SHP77 treated with DMSO at 0.1 percent for 48 hours (cell line): ENCODE results near the gene CX3CL1.
"Not testable (repeated sequence)": the region's sequence is repeated elsewhere in the genome, so short reads cannot be mapped to it uniquely, and the experiment has no call there.

Source experiments
- DNase-seq: peaks from one replicate; lab custom pipeline; 2025; lab: John Stamatoyannopoulos, UW

The CX3CL1 gene

GRCh38 chr16:57357330-57358085, 14.8 kb upstream of the CX3CL1 start:
- DNase-seq: no peak

DNA sequence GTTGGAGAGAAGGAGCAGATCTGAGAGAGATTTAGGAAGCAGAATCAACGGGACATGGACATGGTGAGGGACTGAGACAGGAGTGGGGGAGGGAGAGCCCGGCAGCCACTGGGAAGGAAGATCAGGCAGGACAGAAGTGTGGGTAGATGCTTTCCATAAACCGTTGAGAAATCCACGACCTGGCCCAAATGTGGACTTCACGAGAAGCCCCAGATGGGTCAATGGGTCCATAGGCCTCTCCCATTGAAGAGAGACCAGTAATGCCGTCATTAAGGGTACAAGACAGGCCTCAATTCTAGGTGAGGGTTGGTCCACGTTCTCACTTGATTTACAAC, 14.2 kb upstream of the CX3CL1 start:
- no peak for DNase-seq

- no peak for DNase-seq
Observed at GRCh38 chr16:57358527-57359095, 13.7 kb upstream of the CX3CL1 start, which contains the start of gene CCL22. CCL22 (plus strand) TSS chr16:57358783; CDS start chr16:57358817, 34 bp downstream.

- no peak for DNase-seq
Observed at GRCh38 chr16:57360321-57360935, 11.9 kb upstream of the CX3CL1 start.

- DNase-seq: no peak
Observed at GRCh38 chr16:57361404-57361803, 10.9 kb upstream of the CX3CL1 start.

GRCh38 chr16:57364143-57364542, 8.1 kb upstream of the CX3CL1 start:
- DNase-seq: no peak

DNA sequence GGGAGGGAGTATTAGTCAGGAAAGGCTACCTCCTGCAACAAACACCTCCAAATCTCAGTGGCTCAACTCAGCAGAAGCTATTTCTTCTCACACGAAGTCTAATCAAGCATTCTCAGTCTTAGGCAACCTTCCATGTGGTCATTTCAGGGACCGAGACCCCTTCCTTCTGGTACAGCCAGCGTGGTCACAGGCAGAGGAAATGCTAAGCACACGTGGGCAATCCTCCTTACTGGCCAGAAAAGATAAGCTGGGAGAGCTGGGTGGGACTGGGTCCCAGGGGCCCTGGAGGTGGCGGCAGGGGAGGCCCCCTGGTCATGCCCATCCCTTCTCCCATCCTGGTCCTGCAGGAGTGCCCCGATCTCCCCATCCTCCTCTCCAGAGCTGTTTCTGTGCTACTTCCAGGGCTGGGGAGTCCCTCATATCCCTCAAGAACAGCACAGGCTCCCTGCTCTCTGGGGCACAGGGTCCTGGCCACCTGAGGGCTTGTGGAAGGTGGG, 5.7 kb upstream of the CX3CL1 start:
- DNase-seq: no peak

DNA sequence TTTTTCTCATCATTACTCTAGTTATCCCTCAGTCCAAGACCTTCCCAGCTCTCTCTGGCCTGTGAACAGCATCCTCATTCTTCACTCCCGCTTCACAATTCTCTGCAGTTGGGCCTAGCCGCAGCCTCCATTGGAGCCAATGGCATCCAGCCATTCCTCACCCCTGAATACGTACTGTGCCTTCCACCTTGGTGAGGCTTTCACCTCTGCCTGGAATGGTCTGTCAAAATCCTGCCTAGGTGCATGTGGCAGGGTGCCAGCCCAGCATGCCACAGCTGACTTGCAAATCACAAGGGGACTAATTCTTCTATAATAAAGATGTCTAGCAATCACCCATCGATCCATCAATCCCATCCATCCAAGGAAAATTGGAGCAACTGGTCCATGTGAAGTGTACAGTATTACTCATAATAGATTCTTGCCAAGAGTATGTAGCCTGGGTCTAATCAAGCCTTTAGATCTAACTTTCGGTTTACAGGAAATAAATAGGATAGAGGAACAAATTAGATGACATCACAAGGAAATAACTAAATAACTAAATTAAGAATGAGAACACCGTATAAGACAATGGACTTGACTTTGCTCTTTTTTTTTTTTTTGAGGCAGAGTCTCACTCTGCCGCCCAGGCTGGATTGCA, 5.1 kb upstream of the CX3CL1 start:
- no peak for DNase-seq

DNA sequence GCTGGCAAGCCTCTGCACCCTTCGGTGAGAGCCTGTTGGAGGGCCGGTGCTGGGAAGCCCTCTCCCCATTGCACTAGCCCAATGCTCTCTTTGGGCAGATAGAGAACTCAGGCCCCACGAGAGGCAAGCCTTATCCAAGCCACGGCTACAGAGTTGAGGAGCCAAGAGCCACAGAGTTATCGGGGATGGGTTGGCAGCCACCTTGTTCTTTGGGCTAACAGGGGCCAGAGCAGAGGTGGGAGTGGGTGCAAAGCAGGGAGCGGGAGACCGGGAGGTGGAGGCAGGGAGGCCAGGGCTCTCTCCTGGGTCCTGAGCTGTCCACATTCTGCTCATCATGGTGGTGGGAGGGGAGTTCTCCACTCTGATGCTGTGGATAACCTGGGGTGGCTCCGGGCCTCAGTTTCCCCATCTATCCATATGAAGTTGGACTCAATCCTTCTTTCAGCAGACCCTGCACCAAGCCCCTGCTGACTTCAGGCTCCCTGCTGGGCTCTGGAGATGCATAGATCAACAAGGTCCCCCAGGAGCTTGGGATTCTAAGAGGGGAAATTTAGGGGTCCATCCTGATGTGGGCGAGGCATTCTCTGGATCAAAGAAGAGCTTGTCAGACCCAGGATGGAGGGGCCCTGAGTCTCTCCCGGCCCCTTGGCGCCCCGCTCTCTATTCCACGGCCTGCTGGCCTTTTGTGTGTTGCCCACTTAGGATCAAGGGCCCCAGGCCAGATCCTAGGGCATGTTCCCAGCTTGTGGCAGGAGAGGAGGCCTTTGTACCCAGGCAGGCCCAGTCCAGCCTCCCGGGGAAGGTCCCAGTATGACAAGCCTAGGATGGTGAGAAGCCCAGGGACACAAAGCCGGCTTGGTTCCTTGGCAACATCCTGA, 557 bp upstream of the CX3CL1 start:
- DNase-seq: no peak

DNA sequence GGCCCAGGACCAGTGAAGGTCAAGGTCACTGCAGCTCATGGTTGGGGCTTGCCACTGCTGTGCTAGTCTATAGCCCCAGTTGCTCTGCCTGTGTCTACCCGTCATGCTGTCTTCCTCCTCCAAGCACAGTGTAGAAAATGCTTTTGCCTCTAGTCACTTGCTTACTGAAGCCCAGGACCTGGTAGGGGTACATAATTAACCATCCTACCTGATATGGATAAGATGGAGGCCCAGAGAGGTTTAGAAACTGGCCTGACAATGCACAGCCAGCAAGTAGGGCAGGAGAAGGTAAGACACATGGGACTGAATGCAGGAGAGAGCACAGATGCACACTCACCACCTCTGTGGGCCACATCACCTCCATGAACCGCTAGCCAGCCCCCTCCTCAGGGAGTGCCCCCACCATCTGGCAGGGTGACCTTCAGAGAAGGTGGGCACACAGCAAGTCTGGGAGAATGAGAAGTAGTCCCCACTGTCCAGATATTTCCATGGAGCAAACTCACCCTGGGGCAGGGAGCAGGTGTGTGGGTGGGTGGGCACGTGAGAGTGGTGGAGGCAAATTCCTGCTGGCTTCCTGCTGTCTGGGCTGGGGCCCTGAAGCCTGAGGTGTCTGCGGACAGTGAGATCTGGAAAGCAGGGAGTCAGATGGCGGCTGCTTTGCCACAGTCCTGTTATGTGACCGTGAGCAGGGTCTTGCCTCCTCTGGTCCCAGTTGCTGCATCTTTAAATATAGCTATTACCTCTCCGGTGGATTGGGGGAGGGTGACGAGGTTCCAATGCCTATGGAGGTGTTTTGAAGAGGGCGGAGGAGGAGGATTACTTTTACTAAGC, 1.0 kb downstream of the CX3CL1 start:
- no peak for DNase-seq

GRCh38 chr16:57374067-57374534, 1.8 kb downstream of the CX3CL1 start:
- DNase-seq: no peak

DNA sequence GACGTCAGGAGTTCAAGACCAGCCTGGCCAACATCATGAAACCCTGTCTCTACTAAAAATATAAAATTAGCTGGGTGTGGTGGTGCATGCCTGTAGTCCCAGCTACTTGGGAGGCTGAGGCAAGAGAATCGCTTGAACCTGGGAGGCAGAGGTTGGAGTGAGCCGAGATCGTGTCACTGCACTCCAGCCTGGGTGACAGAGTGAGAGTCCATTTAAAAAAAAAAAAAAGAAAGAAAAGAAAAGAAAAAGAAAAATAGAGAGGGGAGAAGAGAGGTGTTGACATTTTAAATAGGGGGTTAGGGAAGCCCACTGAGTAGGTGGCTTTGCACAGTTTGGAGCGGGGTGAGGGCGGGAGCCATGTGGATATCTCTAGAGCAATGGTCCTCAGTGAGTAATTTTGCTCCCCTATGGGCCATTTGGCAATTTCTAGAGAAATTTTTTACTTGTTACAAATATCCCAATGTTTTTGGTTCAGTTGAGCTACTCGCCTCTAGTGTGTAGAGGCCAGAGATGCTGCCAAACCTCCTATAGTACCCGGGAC, 2.7 kb downstream of the CX3CL1 start:
- DNase-seq: not testable (repeated sequence)

- DNase-seq: no peak
Observed at GRCh38 chr16:57376313-57376818, 4.1 kb downstream of the CX3CL1 start.

- no peak for DNase-seq
Observed at GRCh38 chr16:57377080-57377841, 5.0 kb downstream of the CX3CL1 start.

GRCh38 chr16:57379579-57379978, 7.3 kb downstream of the CX3CL1 start:
- no peak for DNase-seq

DNA sequence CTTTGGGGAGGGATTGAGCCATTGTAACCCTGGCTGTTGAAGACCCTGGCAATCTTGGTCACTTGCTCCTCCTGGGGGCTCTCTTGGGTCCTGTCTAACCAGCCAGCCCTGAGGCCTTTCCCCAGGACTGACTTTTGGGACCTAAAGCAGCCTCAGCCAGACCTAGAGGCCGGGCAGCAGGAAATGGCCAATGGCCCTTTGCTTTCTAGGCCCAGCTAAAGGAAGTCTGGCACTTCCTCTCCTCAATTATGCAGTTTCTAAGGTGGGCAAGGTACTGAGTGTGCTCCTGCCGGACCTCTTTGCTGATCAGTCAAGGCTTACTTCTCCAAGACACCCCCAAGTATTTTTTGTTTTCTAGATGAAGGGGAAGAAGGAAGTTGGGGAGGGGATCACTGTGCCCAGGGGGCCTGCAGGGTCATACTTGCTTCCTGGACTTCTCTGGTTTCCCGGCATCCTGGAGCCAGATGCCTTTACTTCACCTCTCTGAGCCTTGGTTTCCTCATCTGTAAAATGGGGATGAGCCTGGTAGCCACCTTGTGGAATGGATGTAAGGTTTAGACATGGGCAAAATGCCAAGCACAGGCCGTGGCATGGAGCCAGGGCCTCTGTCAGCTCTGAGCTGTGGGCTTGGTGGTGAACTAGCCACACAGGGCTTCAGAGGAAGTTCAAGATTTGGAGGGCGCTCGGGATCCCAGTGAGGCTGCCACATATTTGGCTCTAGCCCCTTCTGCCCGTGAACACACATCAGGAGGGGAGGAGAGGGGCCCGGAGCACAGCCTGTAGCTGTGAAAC, 8.6 kb downstream of the CX3CL1 start:
- DNase-seq: no peak

GRCh38 chr16:57381791-57382534, 9.7 kb downstream of the CX3CL1 start:
- no peak for DNase-seq
